Measurements from ENCODE around the gene TWF1.
"Not testable (repeated sequence)": the region's sequence is repeated elsewhere in the genome, so short reads cannot be mapped to it uniquely, and the experiment has no call there.

The TWF1 gene

DNA sequence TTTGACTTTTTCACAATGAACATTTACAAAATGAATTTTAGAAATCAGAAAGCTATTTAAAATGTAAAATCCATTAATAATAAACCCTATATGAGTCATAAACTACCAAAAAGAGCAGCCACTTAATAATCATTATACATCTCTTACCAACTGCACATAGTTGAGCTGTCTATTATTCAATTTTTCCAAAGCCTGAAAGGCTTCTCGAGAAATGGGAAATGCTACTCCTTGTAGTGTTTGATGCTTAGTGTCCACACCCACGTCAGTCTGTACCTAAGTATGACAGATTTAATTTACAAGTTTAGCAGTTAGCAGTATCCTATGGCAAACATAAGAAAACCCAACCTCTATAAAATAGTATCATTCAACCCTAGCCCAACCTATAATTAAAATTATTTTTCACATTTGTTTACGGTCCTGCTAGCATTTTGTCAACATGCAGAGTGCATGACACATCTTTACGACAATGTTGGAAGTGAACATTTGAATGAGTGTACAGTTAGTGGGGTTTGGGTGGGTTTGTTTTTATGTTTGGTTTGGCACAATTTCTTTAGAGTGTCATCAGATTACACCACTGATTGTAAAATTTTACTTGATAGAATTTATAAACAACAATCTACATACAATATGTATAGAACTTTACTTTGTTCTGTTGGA, 8.4 kb downstream of the TWF1 start:
- DNase-seq = no peak

- no peak for DNase-seq
Observed at GRCh38 chr12:43795716-43796280, 10.3 kb downstream of the TWF1 start.

DNA sequence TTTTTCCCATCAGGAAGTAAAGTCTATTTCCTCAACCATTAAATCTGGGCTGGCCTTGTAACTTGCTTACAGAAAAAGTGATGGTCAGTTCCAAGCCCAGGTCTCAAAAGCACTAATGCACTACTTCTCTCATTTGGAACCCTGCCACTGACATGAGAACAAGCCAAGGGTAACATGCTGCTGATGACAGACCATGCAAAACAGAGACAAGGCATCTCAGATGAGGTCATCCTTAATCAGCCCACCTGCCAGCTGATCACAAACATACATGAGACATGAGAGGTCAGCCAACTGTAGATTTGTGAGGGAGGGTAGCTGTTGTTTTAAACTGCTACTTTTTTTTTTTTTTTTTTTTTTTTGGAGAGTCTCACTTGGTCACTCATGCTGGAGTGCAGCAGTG, 16.2 kb downstream of the TWF1 start:
- no peak for DNase-seq

DNA sequence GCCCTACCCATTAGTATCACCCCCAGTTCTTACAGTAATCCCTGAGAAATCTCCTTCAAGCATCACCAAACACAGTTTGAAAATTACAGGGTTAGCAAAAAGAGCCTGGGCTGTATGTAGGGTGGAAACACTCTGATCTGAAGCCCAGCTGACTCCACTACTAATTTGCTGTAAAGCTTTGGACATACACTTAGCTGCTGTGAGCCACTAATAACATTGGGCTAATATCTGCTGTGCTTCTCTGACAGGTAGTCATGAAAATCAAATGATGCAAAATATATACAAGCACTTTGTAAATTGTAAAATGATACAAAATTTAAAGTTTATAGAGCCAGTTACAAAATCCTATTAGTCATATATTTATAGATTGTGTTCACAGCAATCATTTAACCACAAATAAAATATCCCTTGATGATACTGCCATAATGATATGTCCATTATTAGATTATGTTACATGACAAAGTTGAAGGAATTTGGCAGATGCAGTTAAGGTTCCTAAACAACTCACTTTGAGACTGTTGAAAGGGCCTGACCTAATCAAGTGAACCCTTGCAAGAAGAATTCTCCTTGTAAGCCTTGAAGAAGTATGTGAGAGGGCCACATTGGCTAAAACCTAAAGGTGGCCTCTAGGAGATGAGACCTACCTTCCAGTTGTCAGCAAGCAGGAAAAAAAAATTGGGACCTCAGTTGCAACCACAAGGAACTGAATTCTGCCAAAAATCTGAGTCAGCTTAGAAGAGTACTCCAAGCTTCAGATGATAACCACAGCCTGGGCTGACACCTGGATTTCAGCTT, 19.0 kb downstream of the TWF1 start:
- no peak for DNase-seq

DNA sequence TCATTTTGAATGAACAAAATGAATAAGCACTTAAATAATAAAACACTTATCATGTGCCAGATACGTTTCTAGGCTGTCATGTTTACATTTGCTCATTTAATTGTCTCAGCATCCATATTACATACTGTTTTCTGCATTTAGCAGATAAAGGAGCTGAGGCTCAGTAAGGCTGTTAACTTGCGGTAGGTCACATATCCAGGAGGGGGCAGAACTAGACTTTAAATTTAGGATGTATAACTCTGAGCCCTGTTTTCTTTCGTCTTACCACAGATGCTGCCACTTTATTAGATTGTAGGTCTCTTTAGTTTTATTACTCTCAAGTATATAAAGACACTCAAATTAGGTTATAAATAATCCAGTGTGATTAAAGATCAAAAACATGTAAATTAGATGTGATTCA, 29.6 kb downstream of the TWF1 start:
- no peak for DNase-seq

DNA sequence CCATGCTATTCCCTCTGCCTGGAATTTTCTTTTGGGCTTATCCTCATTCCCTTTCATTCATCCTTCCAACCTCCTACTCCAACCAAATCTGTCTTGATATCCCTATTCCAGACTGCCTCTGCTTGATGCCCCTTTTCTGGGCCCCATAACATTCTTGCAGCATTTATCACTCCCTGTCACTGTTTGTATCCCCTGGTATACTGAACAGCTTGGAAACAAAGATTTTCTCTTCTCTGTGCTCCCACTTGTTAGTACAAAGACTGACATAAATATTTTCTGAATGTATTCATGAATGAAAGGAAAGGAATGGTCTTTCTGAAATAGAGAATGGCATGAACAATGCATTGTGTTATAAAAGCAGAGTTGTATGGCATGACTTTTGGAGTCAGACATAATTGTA, 39.8 kb downstream of the TWF1 start:
- no peak for DNase-seq

DNA sequence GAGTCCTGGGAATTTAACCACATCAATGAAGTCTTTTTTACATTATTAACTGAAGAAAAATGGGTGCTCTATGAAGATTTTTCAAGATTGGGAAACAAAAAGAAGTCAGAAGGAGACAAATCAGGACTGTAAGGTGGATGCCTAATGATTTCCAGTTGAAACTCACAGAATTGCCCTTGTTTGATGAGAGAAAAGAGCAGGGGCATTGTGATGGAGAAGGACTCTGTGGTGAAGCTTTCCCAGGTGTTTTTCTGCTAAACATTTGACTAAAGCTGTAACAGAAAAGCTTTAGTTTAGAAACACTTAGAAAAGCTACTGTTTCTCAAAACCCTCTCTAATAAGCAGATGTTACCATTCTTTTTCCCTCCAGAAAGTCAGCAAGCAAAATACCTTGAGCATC, 41.6 kb downstream of the TWF1 start:
- DNase-seq = no peak

- no peak for DNase-seq
Observed at GRCh38 chr12:43763769-43764168, 42.3 kb downstream of the TWF1 start.

DNA sequence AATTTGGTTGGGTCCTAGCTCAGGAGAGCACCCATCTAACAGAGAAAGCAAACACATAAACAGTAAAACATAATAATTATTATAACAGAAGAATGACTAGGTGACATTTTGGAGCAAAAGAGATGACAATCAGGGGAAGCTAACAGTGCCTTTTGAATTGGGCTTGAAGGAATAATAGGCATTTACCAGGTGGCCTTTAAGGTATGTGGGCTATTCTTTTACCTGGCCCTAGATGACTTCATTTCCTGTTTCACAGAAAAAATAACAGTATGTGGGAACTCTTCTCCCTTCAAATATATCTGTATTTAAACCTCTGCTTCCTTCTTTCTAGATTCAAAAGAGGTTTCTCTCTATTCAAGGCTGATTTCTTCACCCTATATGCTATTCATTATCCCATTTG, 43.5 kb downstream of the TWF1 start:
- DNase-seq = no peak

DNA sequence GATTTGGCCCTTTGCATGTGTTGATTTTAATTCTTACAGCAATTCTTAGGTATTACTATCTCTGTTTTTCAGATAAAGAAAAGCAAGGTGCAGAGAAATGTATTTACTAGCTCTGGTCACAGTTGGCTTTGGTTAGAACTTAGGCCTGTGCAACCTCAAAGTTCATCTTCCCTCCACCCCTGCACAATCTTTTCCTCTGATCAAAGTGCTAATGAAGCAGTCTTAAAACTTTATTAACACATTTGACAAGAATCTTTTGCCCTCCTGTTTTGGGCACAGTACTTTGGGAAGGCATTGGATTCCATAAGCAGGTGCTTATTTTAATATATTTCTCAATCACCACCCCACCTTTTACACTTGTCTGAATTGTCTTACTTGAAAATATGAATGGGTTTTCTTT, 44.6 kb downstream of the TWF1 start:
- DNase-seq = no peak

DNA sequence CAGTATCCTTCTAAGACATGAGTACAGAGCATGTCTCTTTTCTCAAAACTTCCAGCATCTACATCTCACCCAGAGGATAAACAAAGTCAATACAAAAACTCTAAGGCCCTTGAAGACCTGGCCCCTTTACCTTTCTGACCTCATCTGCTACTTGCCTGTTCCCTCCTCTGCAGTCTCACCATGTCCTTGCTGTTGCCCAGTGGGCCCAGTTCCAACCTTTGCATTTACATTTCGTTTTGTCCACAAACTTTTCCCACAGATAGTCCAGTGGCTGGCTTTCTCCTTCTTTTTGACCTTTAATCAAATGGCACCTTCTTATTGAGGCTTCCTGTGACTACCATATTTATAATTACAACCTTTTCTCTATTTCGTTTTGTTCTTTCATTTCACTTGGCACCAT, 45.7 kb downstream of the TWF1 start:
- DNase-seq = no peak

- DNase-seq = peak; percentile 95
Observed at GRCh38 chr12:43758728-43759563, 47.2 kb downstream of the TWF1 start, which contains the start of the genes IRAK4 and PUS7L. Gene IRAK4, plus strand, starts transcription at chr12:43758951. Its CDS starts 9,161 bp downstream, at chr12:43768112. Gene PUS7L, minus strand, starts transcription at chr12:43758790. Its CDS starts 3,545 bp downstream, at chr12:43755245.

GRCh38 chr12:43758247-43758727, 47.8 kb downstream of the TWF1 start:
- peak; percentile 55 for DNase-seq

DNA sequence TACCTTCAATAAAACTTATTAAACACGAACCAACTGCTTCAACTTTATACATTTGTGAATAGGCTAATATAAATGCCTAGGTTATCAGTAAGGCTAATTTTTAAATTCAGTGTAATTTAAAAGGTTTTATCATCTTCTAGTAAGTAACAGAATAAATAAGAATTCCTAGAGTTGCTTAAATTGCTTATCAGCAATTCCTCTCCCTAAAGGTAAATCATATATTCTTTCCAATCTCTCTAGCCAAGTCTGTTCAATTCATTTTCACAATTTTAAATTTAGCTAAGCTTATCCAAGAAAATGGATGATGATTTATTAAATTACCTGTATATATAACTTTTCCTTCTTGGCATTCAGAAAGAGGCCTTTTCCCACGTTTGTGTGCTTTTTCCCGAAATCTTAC, 52.1 kb downstream of the TWF1 start:
- DNase-seq = no peak

DNA sequence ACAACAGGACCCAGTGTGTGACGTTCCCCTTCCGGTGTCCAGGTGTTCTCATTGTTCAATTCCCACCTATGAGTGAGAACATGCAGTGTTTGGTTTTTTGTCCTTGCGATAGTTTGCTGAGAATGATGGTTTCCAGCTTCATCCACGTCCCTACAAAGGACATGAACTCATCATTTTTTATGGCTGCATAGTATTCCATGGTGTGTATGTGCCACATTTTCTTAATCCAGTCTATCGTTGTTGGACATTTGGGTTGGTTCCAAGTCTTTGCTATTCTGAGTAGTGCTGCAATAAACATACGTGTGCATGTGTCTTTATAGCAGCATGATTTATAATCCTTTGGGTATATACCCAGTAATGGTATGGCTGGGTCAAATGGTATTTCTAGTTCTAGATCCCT, 54.8 kb downstream of the TWF1 start:
- DNase-seq = not testable (repeated sequence)

DNA sequence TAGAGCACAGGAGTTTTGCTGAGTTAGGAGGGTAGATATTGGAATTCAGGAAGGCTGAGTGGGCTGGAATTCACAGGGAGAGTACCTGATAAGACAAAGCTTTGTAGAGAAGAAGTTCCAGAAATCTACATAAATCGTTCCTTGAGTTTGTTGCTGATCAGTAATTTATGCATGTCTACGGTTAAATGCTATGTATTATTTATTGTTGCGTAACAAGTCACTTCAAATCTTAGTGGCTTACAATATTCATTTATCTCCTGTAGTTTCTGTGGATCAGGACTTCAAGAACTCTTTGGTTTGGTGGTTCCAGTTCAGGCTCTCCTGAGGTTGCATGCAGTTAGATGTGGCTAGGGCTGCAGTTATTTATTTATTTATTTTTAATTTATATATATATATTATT, 55.3 kb downstream of the TWF1 start:
- DNase-seq = no peak

DNA sequence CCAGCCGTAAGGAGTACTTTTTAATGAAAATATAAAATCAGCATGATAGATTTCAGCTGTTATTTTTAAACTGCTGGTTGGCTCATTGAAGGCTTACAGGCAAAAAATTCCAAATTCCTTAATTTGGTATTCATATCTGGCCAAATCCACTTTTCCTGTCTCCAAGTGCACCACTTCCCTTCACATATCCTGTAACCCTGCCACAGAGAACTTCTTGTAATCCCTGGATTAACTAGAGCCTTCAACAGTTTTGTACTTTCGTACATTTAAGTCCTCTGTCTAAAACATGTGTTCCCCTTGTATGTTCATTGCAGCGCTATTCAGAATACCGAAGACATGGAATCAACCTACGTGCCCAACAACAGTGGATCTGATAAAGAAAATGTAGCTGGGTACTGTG, 57.1 kb downstream of the TWF1 start:
- DNase-seq = no peak

- DNase-seq = no peak
Observed at GRCh38 chr12:43744826-43745225, 61.3 kb downstream of the TWF1 start.

Data from stimulated activated CD8-positive, alpha-beta memory T cell treated with anti-CD3 and anti-CD28 coated beads, Interleukin-4, amount 100 ng/mL, for 48 hours (primary cell).